HG03521 (cell line): Measurements from ENCODE around the gene PRKCE.

Experiments used
- ATAC-seq: cut with Tn5 transposase; IDR thresholded peaks from one replicate; pipeline ENCODE4 v1.9.1; 2021; ENCODE audit warnings: mild to moderate bottlenecking, moderate library complexity; ENCODE audit not compliant: unreplicated experiment

PRKCE gene

DNA sequence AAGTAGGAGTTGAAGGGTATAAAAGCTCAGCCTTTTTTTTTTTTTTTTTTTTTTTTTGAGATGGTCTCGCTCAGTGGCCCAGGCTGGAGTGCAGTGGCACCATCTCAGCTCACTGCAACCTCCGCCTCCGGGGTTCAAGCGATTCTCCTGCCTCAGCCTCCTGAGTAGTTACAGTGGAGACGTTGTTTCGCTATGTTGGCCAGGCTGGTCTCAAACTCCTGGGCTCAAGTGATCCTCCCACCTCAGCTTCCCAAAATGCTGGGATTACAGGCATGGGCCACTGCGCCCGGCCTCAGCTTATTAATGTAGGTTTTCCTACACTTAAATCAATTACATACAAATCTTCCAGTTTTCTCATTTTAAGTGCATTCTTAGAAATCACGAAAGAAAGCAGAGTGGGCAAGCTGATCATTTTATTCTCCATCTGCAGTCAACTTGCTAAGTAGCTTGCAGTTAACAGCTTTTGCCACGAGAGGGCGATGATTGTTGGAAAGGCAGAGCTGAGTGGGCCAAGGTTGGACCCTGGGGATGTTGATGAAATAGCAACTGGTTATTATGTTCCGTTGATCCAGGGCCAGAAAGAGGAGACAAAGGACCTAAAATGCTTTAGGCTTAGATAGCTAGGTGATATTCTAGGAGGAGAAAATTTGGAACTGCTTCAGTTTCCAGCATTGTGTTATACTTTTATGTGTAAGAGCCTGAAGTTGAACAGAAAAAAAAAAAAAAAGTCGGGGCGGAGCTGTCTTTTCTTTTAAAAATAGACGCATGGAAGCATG lies 411.4 kb downstream of the PRKCE start:
- ATAC-seq, result no peak

GRCh38 chr2:46064396-46064795 lies 412.9 kb downstream of the PRKCE start:
- no peak for ATAC-seq

GRCh38 chr2:46065152-46065551 lies 413.7 kb downstream of the PRKCE start:
- no peak for ATAC-seq

- ATAC-seq, result no peak
Measured at GRCh38 chr2:46066116-46066515, 414.6 kb downstream of the PRKCE start.

DNA sequence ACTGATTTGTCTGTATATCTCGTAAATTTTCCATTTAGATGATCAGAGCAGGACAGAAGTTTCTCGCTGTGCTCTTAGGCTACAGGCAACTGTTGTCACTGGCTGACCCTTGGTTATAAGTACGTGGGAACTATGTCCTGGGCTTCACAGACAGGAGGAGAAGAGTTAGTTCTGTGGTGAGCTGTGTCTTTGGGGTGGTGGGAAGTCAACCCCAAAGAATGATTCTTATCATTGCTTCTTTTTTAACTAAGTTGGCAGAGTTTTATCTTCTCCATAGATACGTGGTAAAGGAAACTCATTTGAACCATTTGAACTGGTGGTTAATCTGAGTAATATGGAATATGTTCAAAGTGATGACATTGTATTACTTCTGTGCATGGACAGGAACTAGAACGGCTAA lies 415.1 kb downstream of the PRKCE start:
- no peak for ATAC-seq

GRCh38 chr2:46067062-46067461 lies 415.6 kb downstream of the PRKCE start:
- ATAC-seq, result no peak

DNA sequence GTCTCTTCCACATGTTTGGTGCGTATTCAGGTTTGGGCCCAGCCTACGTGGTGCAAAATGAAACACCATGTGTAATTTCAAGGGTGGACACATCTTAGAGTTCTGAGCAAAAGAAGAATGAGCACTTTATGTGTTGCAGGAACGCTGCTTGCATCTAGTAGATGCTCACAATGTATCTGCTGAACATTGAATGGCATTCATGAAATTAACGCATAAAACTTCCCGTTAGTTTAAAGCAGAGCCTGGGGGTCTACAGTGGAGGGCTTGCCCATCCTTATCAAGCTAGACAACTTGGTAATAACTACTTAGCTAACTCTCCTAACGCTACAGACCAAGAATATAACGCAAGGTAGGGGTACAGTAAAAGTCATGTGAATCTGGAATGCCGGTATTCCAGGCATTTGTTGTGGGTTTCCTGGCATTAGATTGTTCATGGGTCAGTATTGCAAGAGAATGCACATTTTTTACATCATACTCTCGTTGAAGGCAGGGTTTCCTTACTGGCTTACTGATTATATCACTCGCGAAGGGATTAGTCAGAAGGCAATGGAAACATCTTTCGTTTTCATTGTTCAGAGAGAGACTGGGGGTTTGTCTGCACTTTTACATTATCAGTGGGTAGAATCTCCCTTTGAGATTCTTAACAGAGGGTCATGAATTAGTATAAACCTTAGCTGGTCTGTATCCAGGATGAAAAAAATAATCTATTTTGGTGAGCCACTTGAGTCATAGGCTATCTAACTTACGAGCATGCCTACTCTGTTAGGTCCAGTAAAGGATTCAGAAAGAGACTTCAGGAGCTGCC lies 416.2 kb downstream of the PRKCE start:
- no peak for ATAC-seq

DNA sequence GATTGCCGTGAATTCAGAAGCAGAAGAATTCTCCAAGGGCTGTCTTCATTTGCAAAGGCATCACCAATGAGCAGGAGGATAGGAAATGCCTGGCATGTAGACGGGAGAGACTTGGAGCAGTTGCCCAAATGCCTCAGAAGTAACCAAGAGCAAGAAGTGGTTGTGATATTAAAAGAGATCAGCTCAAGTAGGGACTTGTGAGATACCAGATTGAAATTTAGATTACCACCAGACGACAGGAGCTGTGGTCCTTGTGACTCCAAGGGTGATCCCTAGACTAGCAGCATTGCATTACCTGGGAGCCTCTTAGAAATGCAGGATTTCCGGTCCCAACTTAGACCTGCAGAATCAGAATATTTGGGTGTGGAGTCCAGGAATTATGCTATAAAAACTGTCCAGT lies 417.2 kb downstream of the PRKCE start:
- ATAC-seq, result no peak

DNA sequence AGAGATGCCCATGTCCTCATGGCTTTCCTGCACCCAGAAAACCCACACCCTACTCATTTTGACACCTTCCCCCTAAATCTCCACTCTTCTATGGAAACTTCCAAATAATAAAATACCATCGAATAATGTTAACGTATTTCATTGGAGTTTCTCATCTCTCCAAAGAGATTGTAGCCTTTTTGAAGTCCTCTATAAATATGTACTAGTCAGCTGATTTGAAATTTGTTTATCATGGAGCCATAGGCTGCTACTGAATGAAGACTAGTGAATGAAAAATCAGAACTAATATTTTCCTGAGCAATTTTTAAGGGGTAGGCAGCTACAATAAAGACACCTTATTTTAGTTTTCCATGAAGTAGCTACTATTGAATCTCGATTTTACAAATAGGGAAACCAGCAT lies 419.6 kb downstream of the PRKCE start:
- no peak for ATAC-seq

DNA sequence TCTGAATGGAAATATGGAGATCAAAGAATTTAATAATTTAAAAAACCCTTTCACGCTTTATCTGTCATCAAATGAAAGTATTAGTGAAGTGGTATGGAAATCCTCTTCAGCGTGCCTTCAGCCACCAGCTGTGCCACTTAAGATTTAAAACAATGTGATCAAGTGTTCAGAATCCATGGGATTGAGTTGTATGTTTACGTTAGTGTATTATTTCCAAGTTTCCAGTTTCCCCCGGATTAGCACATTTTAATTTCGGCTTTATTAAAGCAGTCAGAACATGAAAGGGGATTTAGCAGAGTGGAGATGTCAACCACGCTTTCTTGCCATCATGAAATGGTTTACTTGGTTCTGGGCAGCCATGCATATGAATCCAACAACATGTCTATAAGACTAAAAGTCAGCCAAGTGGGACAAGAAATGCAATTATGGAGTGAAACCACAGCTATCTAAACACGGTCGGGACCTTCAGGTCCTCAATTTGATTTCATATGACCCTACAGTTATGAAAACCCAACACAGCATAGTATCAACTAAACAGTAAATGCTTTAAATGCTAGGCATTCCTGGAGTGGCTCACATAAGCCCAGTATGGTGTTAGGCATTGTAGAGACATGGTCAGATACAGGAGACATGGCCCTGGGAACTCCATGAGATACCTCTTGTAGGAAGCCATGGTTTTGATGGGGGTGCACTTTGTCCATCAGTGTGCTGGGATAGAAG lies 420.8 kb downstream of the PRKCE start:
- ATAC-seq, result no peak

DNA sequence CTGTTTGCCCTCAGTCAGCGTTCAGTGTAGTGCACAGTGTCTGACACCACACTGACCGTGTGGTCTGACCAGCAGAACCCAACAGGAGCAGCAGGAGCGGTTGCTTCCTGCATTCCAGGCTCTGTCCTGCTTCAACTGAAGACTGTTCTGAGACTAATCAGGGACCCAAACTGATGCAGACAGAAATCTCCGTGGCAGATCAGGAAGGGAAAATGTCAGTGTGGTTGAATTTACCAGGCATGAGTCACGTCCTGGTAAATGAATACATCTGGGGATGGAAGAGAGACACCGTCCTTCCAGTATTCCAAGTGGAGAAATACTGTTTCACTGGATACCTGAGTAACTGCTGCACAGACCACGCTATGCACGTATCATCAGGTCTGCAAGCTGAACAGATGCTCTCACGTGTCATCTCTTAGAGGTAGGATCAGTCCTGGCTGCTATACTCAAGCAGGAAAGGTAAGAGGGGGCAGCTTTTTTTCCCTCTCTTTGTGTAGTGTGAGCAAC lies 422.1 kb downstream of the PRKCE start:
- ATAC-seq, result no peak

DNA sequence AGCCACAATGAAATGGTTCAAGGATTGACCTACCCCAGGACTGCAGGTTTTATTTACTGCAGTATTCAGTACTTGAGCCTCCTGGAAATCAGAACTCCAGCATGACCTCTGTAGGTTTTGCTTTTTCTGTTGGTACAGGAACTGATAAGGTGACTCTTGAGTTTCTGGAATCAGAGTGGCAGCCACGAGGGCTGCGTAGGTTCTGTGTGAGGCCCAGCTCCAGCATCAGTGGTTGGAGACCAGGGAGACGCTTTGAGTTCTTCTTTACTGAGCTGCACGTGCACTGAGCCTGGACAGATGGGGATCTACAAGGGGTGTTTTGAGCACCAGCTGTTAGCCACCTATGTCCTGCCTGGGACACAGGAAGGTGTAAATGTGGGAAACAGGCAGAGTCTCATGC lies 423.0 kb downstream of the PRKCE start:
- no peak for ATAC-seq

DNA sequence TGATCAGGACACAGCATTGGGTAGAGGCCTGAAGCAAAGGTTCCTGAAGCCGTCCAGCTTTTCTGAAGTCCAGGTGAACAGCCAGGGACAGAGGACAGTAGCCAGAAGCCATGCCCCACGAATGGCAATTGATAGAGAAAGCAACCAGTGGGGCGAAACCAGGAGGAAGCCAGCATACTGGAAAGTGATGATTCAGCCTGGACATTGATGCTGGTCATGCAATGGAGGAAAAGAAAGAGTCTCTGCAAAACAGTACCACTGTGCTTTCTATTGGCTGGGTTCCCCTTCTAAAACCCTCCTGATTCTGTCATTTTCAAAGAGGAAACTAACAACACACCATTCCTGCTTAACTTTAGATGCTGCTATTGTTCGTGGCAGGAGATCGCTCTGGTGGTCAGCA lies 424.4 kb downstream of the PRKCE start:
- no peak for ATAC-seq

DNA sequence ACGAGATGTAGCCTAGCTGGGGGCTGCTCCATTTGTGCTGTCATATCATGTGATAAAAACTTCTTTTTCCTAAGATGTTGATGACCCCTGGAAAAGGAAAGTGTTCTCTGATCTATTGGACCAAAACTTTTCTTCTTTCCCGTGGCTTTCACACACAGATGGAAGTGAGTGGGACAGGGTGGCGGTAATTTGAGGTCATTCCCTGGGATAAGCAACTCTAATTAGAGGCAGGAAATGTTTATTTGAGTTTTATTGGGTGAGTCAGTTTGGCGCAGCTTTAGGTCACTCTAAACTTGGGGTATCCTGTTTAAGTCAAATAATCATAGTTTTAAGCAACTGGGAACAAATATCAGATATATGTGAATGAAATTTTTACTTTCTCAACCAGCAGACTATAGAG lies 424.8 kb downstream of the PRKCE start:
- no peak for ATAC-seq

DNA sequence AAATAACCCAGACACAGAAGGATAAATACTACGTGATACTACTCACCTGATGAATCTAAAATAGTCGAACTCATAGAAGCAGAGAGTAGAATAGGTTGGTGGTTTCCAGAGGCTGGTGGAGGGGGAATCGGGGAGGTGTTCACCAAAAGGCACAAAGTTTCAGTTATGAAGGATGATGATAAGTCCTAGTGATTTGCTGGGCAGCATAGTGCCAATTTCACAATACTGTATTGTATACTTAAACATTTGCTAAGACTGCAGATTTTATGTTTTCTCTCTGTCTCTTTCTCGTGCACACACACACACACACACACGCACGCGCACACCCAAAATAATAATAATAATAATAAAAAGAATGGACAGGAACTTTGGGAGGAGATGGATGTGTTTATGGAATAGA lies 425.4 kb downstream of the PRKCE start:
- no peak for ATAC-seq

- no peak for ATAC-seq
Measured at GRCh38 chr2:46077522-46078107, 426.1 kb downstream of the PRKCE start.

DNA sequence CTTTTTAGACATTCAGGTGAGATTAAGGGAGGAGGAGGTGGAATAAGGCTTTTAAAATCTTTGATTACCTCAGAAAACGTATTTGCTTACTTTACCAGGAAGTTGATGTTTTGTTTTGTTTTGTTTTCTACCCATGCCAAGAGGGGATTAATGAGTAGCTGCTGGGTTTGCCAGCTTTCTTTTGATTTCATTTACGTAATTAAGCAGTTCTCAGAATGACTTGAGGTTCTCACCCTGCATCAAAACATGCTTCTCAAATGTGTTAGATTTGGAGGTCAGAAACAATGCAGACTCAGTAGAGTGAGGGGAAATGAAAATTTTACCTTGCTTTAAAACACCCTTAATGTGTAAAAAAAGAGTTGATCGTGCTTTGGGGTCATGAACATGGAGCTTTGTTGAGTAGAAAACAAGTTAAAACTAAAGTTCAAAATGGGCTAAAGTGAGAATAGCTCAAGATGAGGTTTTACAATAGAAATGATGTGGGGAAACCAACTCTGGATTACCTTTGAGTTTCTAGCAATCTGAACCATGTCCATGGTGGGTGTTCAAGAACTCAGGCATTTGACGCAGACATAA lies 428.6 kb downstream of the PRKCE start:
- ATAC-seq, result no peak

GRCh38 chr2:46082531-46083485 lies 431.3 kb downstream of the PRKCE start:
- ATAC-seq, result no peak

DNA sequence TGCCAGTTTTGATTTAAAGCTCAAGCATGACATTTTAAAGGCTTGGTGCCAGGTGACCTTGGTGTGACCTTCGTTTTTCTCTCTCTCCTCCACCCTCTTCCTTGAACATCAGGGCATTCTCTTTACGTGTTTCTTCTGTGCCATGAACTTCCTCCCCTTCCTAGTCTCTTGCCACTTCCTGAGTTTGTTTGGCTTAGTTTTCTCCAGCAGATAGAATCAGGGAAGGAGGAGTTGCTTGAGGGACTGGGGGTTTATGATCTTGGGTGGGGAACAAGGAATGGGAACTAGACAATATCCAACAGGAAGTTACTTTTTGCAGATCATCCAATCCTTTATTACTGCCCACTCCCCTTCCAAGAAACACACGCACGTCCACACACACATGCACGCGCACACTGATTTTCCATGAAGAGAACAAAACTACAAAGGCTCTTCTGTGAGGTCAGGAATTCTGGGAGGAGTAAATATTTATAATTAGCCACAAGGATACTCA lies 435.1 kb downstream of the PRKCE start:
- ATAC-seq, result no peak
